NCI-H2196 treated with DMSO at 0.1 percent for 48 hours (cell line): ENCODE measurements around the gene ARID1B.
"Not testable (repeated sequence)": the region's sequence is repeated elsewhere in the genome, so short reads cannot be mapped to it uniquely, and the experiment has no call there.

Source experiments
- DNase-seq: peaks from one replicate; lab custom pipeline; 2025; ENCODE audit not compliant: unreplicated experiment; lab: John Stamatoyannopoulos, UW

Gene ARID1B

DNA sequence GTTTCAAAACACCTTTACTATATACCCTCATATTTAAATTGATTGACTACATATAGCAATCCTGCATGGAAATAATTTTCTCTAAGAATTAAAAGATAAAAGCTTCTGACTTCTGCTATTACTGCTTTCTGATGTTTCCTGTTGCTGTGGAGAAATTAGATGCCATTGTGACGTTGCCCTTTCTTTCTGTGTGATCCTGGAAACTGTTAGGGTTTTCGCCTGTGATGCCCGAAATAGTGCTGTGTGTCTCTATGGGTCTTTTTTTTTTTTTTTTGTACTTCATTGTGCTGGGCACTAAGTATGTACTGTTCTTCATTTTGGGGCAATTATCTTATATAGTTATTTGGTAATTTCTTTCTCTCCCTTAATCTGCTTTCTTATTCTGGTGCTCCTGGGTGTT, 205.0 kb downstream of the ARID1B start:
- no peak for DNase-seq

- not testable (repeated sequence) for DNase-seq
These were observed 205.7 kb downstream of the ARID1B start for GRCh38 chr6:156982864-156983263.

DNA sequence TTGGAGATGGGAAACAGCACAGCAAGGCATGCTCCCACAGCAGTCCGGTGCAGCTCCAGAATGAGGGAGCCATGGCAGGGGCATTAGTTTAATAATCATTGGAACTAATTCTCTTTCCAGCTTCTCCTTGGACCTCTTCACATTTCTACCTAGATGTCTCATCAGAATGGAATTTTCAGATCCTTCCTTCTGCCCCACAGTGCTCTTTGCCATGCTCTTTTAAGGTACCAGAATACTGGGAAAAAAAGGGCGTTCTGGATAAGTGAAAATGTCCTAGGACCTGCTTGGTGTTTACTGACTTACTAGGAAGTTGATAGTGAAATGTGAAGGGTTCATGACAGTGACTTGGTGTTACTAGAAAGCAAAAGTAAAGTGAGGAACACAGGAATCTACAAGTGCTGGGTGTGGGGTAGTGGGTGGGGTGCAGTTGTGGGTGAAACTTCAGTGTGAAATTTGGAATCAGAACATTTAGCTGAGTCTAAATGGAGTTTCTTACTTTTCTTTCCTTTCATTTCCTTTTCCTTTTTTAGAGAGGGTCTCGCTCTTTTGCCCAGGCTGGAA, 207.1 kb downstream of the ARID1B start:
- DNase-seq, result no peak

DNA sequence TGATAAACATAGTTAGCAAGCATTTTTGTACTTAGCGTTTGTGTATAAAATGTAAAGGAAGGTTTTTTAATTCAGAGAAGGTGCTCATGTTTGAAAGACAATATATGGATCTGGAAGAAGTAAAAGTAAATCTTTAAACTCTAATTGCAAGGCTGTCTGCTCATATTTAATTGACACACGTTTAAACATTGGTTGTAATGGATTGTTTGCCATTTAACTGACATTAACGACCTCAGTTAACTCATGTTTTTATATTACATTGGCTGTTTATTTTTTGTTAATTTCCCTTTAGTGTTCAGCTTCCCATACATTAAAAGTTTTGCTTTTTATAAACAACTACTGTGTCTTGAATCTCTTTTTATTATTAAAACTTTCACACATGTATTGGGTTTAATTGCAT, 208.1 kb downstream of the ARID1B start:
- DNase-seq, result no peak

GRCh38 chr6:156988276-156989158, 211.3 kb downstream of the ARID1B start:
- no peak for DNase-seq

GRCh38 chr6:156989159-156989806, 212.1 kb downstream of the ARID1B start:
- no peak for DNase-seq

GRCh38 chr6:156992020-156992804, 215.0 kb downstream of the ARID1B start:
- no peak for DNase-seq

GRCh38 chr6:156993713-156994112, 216.5 kb downstream of the ARID1B start:
- DNase-seq, result no peak

GRCh38 chr6:156994215-156995076, 217.3 kb downstream of the ARID1B start:
- DNase-seq, result no peak

GRCh38 chr6:156995502-156995901, 218.3 kb downstream of the ARID1B start:
- no peak for DNase-seq

- DNase-seq, result no peak
These were observed 219.1 kb downstream of the ARID1B start for GRCh38 chr6:156996265-156996664.

- no peak for DNase-seq
These were observed 221.7 kb downstream of the ARID1B start for GRCh38 chr6:156998794-156999330.

GRCh38 chr6:156999762-157000161, 222.6 kb downstream of the ARID1B start:
- no peak for DNase-seq

- DNase-seq, result no peak
These were observed 224.5 kb downstream of the ARID1B start for GRCh38 chr6:157001716-157002115.

DNA sequence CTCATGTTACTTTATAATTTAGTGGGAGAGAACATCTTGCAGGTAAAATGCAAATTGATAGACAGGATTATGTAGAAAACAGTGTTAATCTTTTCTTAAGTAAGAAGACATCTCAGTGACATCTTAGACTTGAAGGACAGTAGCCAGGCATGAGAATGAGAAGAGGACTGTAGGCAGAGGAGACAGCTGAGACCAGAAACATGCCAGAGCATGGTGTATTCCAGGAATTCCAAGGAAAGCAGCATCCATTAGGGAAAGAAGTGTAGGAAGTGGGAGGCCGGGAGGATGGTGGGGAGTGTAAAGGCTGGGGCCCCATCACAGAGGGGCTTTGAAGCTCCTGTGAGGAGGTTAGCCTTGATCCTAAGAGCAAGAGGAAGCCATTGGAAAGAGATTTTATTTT, 225.6 kb downstream of the ARID1B start:
- DNase-seq, result no peak

- DNase-seq, result no peak
These were observed 228.8 kb downstream of the ARID1B start for GRCh38 chr6:157005940-157006339.

DNA sequence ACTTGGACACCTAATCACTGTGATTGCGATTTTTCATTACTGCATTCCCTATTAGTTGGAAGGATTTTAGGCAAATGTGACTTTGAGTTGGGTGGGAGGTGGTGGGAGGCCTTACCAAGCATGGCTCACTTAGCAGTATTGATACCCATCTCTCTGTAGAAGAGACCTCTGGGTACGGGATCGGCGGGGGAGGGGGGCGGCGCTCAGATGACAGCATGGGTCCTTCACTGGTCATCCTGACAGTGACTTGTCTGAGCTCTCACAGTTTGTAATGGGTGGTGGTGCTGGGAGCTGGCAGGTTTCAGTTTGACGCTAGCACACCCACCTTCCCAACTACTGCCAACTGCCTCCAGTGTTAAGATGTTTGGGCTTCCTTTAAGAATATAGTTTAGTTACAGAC, 231.4 kb downstream of the ARID1B start:
- no peak for DNase-seq

DNA sequence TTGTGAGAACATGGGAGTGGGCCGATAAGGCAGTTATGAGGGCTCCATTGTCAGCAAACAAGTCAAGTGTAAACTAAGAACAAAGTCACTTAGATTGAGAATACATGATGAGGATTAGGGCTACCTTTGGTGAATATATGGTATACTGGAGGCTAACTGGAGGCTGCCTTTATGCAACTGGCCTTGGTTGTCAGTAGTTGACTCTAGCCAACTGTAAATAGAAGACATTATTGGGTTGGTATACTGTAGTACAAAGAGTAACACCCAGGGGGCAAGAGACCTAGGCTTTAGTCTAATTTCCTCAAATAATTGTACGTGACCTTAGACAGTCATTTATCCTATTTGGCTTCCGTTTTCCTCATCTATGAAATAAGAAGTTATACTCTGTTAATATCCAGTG, 235.2 kb downstream of the ARID1B start:
- no peak for DNase-seq

- DNase-seq, result no peak
These were observed 236.6 kb downstream of the ARID1B start for GRCh38 chr6:157013649-157014304.

DNA sequence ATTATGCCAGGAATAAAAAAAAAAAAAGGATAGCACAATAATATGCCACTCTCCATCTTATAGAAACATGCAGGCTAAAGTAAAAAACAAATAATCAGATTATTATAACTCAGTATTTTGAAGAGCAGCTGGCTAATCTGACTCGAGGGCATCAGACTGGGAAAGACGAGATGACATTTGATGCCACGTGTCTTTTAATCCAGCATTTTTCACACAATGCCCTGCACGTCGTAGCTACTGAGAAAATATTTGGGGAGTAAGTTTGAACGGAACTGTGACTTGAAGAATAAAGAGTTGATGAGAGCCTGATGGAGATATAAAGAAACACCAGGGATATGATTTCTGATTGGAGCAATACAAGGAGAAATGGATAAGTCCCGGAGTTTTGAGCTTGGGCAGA, 237.7 kb downstream of the ARID1B start:
- DNase-seq, result no peak
